IMR-90 (cell line): Measurements from ENCODE around the gene ATP2A3. TPM values are rescaled to one million over a fixed set of nuclear protein-coding genes. Genes with fewer than 3 reads are reported as not detected.
A peak's percentile ranks its signal among the peaks of the same experiment; 100 is the strongest.

Experiments
- ATAC-seq: fragments of 200-7000 bp; cut with Tn5 transposase; 2 replicates; pipeline ENCODE4 v1.9.1; 2020; ENCODE audit warnings: low read depth, mild to moderate bottlenecking, moderate library complexity
- BruUV-seq: library from RNA; stranded (reverse); fragments of 400-500 nt; replicated peaks from 2 replicates; lab custom pipeline; 2021; lab: Mats Ljungman, UMichigan
- CTCF ChIA-PET: fragments of 300-600 bp; formaldehyde crosslinking; extraction: SDS; loops from one replicate; lab custom pipeline; 2021; ENCODE audit warnings: antibody characterized with exemption; lab: Yijun Ruan, JAX
- POLR2A ChIA-PET: fragments of 300-600 bp; sonication (Branson Sonifier 250); formaldehyde crosslinking; loops from one replicate; lab custom pipeline; 2022; ENCODE audit warnings: antibody characterized with exemption; ENCODE audit not compliant: unreplicated experiment; lab: Charles Lee
- DNase-seq: peaks from one replicate; pipeline ENCODE4 v3.0.0; 2013
- H2AFZ ChIP-seq: replicated peaks from 2 replicates; pipeline ENCODE3; 2013; ENCODE audit warnings: low read length, mild to moderate bottlenecking; ENCODE audit not compliant: poor library complexity
- H2AK5ac ChIP-seq: 2 replicates; pipeline ENCODE4 v1.6.1; 2013; ENCODE audit warnings: low read depth, low read length, inconsistent platforms
- H2AK9ac ChIP-seq: replicated peaks from 2 replicates; pipeline ENCODE3; 2013; ENCODE audit warnings: mild to moderate bottlenecking, low read depth, low read length, moderate library complexity; ENCODE audit not compliant: poor library complexity
- H2BK120ac ChIP-seq: 2 replicates; pipeline ENCODE4 v1.6.1; 2013; ENCODE audit warnings: low read depth, low read length, inconsistent platforms
- H2BK15ac ChIP-seq: 3 replicates; pipeline ENCODE4 v1.6.1; 2013; ENCODE audit warnings: low read depth, low read length, inconsistent platforms
- H2BK20ac ChIP-seq: 2 replicates; pipeline ENCODE4 v1.6.1; 2013; ENCODE audit warnings: low read depth, mild to moderate bottlenecking, inconsistent platforms, low read length, moderate library complexity
- H2BK5ac ChIP-seq: 2 replicates; pipeline ENCODE4 v1.6.1; 2013; ENCODE audit warnings: mild to moderate bottlenecking, low read depth, low read length, inconsistent platforms; ENCODE audit not compliant: poor library complexity, severe bottlenecking
- H3K14ac ChIP-seq: replicated peaks from 2 replicates; pipeline ENCODE4 v1.6.1; 2013; ENCODE audit warnings: low read depth, low read length, inconsistent platforms
- H3K18ac ChIP-seq: 2 replicates; pipeline ENCODE4 v1.6.1; 2013; ENCODE audit warnings: low read depth, low read length, control low read depth
- H3K23ac ChIP-seq: 2 replicates; pipeline ENCODE4 v1.6.1; 2013; ENCODE audit warnings: low read depth, low read length, inconsistent platforms
- H3K27ac ChIP-seq: 2 replicates; pipeline ENCODE4 v1.5.1; 2013; ENCODE audit warnings: mild to moderate bottlenecking, control low read depth, low read length; ENCODE audit not compliant: insufficient read depth
- H3K27me3 ChIP-seq: 2 replicates; pipeline ENCODE4 v1.6.1; 2013; ENCODE audit warnings: low read length; ENCODE audit not compliant: control insufficient read depth, insufficient read depth
- H3K36me3 ChIP-seq: 2 replicates; pipeline ENCODE4 v1.6.1; 2013; ENCODE audit warnings: low read length, mixed read lengths; ENCODE audit not compliant: control insufficient read depth, insufficient read depth
- H3K4ac ChIP-seq: 2 replicates; pipeline ENCODE4 v1.6.1; 2013; ENCODE audit warnings: low read depth, low read length, inconsistent platforms
- H3K4me1 ChIP-seq: 2 replicates; pipeline ENCODE4 v1.6.1; 2013; ENCODE audit warnings: low read length, mixed read lengths; ENCODE audit not compliant: control insufficient read depth, insufficient read depth
- H3K4me2 ChIP-seq: 2 replicates; pipeline ENCODE4 v1.6.1; 2013; ENCODE audit warnings: low read depth, mild to moderate bottlenecking, control low read depth, low read length, moderate library complexity
- H3K4me3 ChIP-seq: 2 replicates; pipeline ENCODE4 v1.5.1; 2013; ENCODE audit warnings: low read depth, mild to moderate bottlenecking, control low read depth, low read length, moderate library complexity; ENCODE audit not compliant: insufficient read depth
- H3K56ac ChIP-seq: 2 replicates; pipeline ENCODE4 v1.6.1; 2013; ENCODE audit warnings: low read length, inconsistent platforms; ENCODE audit not compliant: insufficient read depth; ENCODE audit errors: extremely low read depth
- H3K79me1 ChIP-seq, 2 experiments: 2 replicates each; pipeline ENCODE4 v1.6.1; 2013; ENCODE audit warnings: low read length in 2 of 2, inconsistent platforms in 1 of 2, low read depth in 1 of 2
- H3K9ac ChIP-seq: 2 replicates; pipeline ENCODE4 v1.6.1; 2013; ENCODE audit warnings: low read depth, low read length, control low read depth
- H3K9me1 ChIP-seq: 2 replicates; pipeline ENCODE4 v1.6.1; 2013; ENCODE audit warnings: low read length, inconsistent platforms; ENCODE audit not compliant: insufficient read depth
- H3K9me3 ChIP-seq: 2 replicates; pipeline ENCODE4 v1.6.1; 2013; ENCODE audit warnings: low read length; ENCODE audit not compliant: control insufficient read depth, insufficient read depth
- H4K20me1 ChIP-seq: 2 replicates; pipeline ENCODE4 v1.6.1; 2013; ENCODE audit warnings: low read length, inconsistent platforms; ENCODE audit not compliant: insufficient read depth
- H4K5ac ChIP-seq: 2 replicates; pipeline ENCODE4 v1.6.1; 2013; ENCODE audit warnings: mild to moderate bottlenecking, low read depth, low read length, control low read depth
- H4K8ac ChIP-seq, 2 experiments: 2 replicates each; pipeline ENCODE4 v1.6.1; 2013; ENCODE audit warnings: low read depth in 2 of 2, low read length in 2 of 2, control low read depth in 1 of 2, inconsistent platforms in 1 of 2
- H4K91ac ChIP-seq: 2 replicates; pipeline ENCODE4 v1.6.1; 2013; ENCODE audit warnings: low read depth, low read length, inconsistent platforms; ENCODE audit not compliant: insufficient read depth
- CHD1 ChIP-seq: IDR thresholded peaks from 2 replicates; pipeline ENCODE4 v1.6.1; 2012; ENCODE audit warnings: low read depth, low read length, improper control_type of control experiment
- FOS ChIP-seq: fragments of 150-350 bp; IDR thresholded peaks from 2 replicates; pipeline ENCODE4 v1.6.1; 2016; ENCODE audit warnings: low read depth, low read length
- NFE2L2 ChIP-seq: fragments of 150-350 bp; IDR thresholded peaks from 2 replicates; pipeline ENCODE4 v1.6.1; 2016; ENCODE audit warnings: low read depth, mild to moderate bottlenecking, low read length
- SMC3 ChIP-seq: fragments of 150-350 bp; IDR thresholded peaks from 2 replicates; pipeline ENCODE4 v1.6.1; 2016; ENCODE audit warnings: low read depth, mild to moderate bottlenecking, antibody characterized with exemption, low read length, moderate library complexity
- WGBS, 2 experiments: methylation state at CpG; one replicate each; pipeline versions ENCODE4 v1.1.5 to v1.1.7; 2013; ENCODE audit warnings: missing lambda C conversion rate in 2 of 2; ENCODE audit not compliant: insufficient read length in 1 of 2; ENCODE audit errors: extremely low coverage in 2 of 2; 5-methylcytosine and 5-hydroxymethylcytosine counted together
- dilution Hi-C: fragments of 300-500 bp; cut with HindIII; formaldehyde crosslinking; loops from one replicate; pipeline ENCODE4 v1.14.3; 2018; ENCODE audit warnings: low sequenced_read_pairs; ENCODE audit not compliant: unreplicated experiment
- in situ Hi-C: fragments of 300-500 bp; cut with MboI; formaldehyde crosslinking; loops from 3 replicates; pipeline ENCODE4 v1.14.3; 2019; ENCODE audit warnings: low sequenced_read_pairs, inconsistent platforms, mixed read lengths
- intact Hi-C: fragments of 100-400 bp; cut with micrococcal nuclease; formaldehyde crosslinking; loops from 2 replicates; pipeline ENCODE4 v1.10.0; 2022
- polyA plus RNA-seq, 3 experiments: library from polyadenylated mRNA; depleted of rRNA; stranded (reverse); fragments of >200 nt; gene quantifications; 2 replicates each; pipeline ENCODE4 v1.2.3, GENCODE V29; 2012; ENCODE audit warnings: low replicate concordance in 1 of 3
- total RNA-seq: library from RNA; depleted of rRNA; stranded (reverse); fragments of >200 nt; gene quantifications from 2 replicates; pipeline ENCODE4 v1.2.3, GENCODE V29; 2012

Gene ATP2A3
- total and polyA plus RNA-seq, 2 of the 4 experiments (the other 2 are of a cell fraction): 0.18 to 0.63 TPM

DNA sequence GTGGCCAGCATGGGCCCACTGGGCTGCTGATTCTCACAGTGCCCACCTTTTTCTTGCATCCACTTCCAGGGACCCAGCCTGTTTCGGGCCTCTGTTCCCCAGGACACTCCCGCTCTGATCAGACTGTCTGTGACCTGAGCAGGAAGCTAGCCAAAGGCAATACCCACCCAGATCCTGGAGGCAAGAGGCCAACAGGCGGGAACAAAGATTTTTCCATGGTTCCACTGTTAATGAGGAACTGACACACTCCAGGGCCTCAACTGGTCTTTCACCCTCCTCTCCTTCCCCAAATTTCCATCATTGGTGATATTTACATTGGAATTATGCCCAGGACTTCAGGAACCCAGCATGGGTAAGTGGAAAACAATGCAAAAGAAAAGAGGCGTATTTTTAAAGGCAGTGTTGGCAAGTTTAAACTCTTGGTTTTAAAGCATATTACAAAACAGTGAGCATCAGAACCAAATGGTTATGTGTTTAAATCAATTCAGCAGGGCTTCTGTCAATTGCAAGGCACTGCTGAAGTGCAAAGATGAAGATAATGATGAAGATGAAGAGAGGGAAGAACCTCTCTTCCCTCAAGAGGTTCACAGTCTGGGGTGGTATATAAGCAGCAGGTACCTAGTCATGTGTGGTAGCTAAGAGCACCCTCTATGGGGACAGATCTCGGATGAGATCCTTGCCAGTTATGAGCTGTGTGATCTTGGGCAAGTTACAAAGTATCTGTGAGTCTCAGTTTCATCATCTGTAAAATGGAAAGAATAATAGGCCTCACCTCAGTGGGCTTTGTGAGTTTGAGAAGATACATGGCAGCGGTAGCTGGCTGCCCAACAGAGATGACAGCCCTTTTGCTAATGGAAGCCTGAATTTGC lies 14.4 kb upstream of the ATP2A3 start (continued):
- TF ChIP-seq CHD1: no peak

DNA sequence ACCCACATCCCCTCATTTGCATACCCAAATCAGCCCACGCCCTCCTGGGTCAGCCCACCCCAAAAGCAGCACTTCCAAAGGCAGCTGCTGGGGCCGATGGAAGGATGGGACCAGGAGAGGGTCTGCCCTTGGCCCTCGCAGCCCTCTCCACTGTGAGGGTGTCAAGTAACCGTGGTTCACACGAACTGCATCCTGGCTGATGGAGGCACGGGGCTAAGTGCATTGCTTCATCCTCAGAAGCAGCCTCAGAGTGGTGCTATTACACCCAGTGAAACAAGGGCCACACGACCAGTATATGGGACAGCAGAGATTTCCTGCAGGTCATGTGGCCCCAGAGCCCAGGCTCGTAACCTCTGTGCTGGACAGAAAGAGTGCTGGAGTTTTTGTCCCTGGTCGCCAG lies 13.2 kb upstream of the ATP2A3 start:
- ATAC-seq (peak; percentile 37; the same call in 1 of the 2 replicates), DNase-seq (no peak)
- H3K23ac ChIP-seq: no peak overlapping the region
- peaks cover 5% of the 10 kb centered on the region; the same call in 1 of the 2 replicates for H3K27me3 ChIP-seq
- dilution Hi-C loops: no loop called here
- in situ Hi-C loops: no loop called here
- no peak overlapping the region for H3K4me2 ChIP-seq
- H2AK9ac ChIP-seq: peak overlapping the region; percentile 23
- no peak overlapping the region for H2BK15ac ChIP-seq
- H2AK5ac ChIP-seq: no peak overlapping the region
- H2AFZ ChIP-seq: peak overlapping the region; percentile 63
- TF ChIP-seq CHD1: no peak
- no peak for TF ChIP-seq FOS
- TF ChIP-seq NFE2L2: no peak
- no peak for TF ChIP-seq SMC3
- H4K20me1 ChIP-seq: no peaks in the 10 kb centered on the region
- ChIA-PET CTCF (no interaction called here), POLR2A (no interaction called here)
- H4K8ac ChIP-seq: no peak overlapping the region
- H3K4ac ChIP-seq: no peak overlapping the region
- H3K14ac ChIP-seq: no peak overlapping the region
- H4K5ac ChIP-seq: no peak overlapping the region
- no peak overlapping the region for H2BK5ac ChIP-seq
- 40% methylated on average over 1 of the region's 9 CpGs; no CpG with 5 or more reads in 1 of the 2 experiments for WGBS, 2 experiments
- no peaks in the 10 kb centered on the region for H3K4me1 ChIP-seq
- H3K36me3 ChIP-seq: no peaks in the 10 kb centered on the region
- BruUV-seq: no TSS peak
- no peak overlapping the region for H3K56ac ChIP-seq
- H3K9ac ChIP-seq: no peak overlapping the region
- no peak overlapping the region for H3K18ac ChIP-seq
- intact Hi-C loops: no loop called here
- no peak overlapping the region for H4K91ac ChIP-seq
- H3K27ac ChIP-seq: no peak overlapping the region
- H3K9me3 ChIP-seq: peaks cover 17% of the 10 kb centered on the region
- no peak overlapping the region for H3K4me3 ChIP-seq
- H2BK120ac ChIP-seq: no peak overlapping the region
- H3K79me1 ChIP-seq: no peaks in the 10 kb centered on the region
- no peak overlapping the region for H2BK20ac ChIP-seq
- no peaks in the 10 kb centered on the region for H3K9me1 ChIP-seq
